Psoas muscle (tissue), 8 donors: ENCODE measurements around the gene COL9A3. TPM values are rescaled to one million over a fixed set of nuclear protein-coding genes. Genes with fewer than 3 reads are reported as not detected.

Source experiments
- ATAC-seq, 4 donors: fragments of 200-7000 bp; cut with Tn5 transposase; one replicate each; pipeline ENCODE4 v1.9.1; 2020; ENCODE audit warnings: moderate library complexity in 3 of 4, mild to moderate bottlenecking in 2 of 4
- DNase-seq, 2 donors: peaks; one replicate each; pipeline ENCODE4 v3.0.0-alpha.2; 2020
- H3K27ac ChIP-seq: fragments of 200-600 bp; one replicate; pipeline ENCODE4 v1.8.0; 2022
- H3K27me3 ChIP-seq, 3 donors: fragments of 200-600 bp in 1 of 3; one replicate each; pipeline versions ENCODE4 v1.6.1 to v1.8.0; 2013 to 2022; ENCODE audit warnings: low read length in 2 of 3, mild to moderate bottlenecking in 2 of 3, moderate library complexity in 1 of 3; ENCODE audit not compliant: insufficient read depth in 3 of 3
- H3K36me3 ChIP-seq, 2 donors: fragments of 200-600 bp in 1 of 2; one replicate each; pipeline versions ENCODE4 v1.6.1 to v1.8.0; 2013 to 2022; ENCODE audit warnings: low read depth in 1 of 2, mild to moderate bottlenecking in 1 of 2, moderate library complexity in 1 of 2; ENCODE audit not compliant: insufficient read depth in 1 of 2
- H3K4me1 ChIP-seq: fragments of 200-600 bp; one replicate; pipeline ENCODE4 v1.8.0; 2022
- H3K4me3 ChIP-seq: fragments of 200-600 bp; one replicate; pipeline ENCODE4 v1.8.0; 2022; ENCODE audit warnings: mild to moderate bottlenecking
- H3K9me3 ChIP-seq: fragments of 200-600 bp; one replicate; pipeline ENCODE4 v1.8.0; 2022
- CTCF ChIP-seq: fragments of 200-600 bp; IDR thresholded peaks from one replicate; pipeline ENCODE4 v1.8.0; 2022; ENCODE audit warnings: antibody characterized with exemption
- WGBS, 3 donors: extraction: QIAGEN DNeasy Blood & Tissue Kit; methylation state at CpG; one replicate each; pipeline versions ENCODE4 v1.1.6 to v1.1.7; 2013; 5-methylcytosine and 5-hydroxymethylcytosine counted together
- intact Hi-C, 2 donors: fragments of 100-400 bp; cut with DNase I; formaldehyde crosslinking; loops; one replicate each; pipeline versions ENCODE4 v1.11.0 to v1.14.2; 2022
- polyA plus RNA-seq, 3 donors: library from polyadenylated mRNA; stranded (reverse); fragments of 200-250 nt; gene quantifications; one replicate each; pipeline ENCODE4 v1.2.3, GENCODE V29; 2013
- total RNA-seq, 4 donors: library from RNA; stranded (reverse); fragmentation: NEBNext Ultra II Directional in 2 of 4; extraction: Animal tissue kit (Norgen Biotek cat#: 25700) in 2 of 4; gene quantifications; one replicate each; pipeline versions ENCODE4 v1.2.1 to v1.2.4, GENCODE V29; 2021 to 2023
- donor health status: healthy with polysubstance abuse.
- donor health status: DM: no; HTN: no; CAD: no; lungs with moderate emphysema.
- donor health status: Bipolar disorder and iron deficiency.
- donor health status: healthy.
- donor health status: DM: yes; HTN: yes; CAD: no.
- donor health status: DM: no; HTN: no; CAD: no.
- donor health status: DM: no; HTN: no; CAD: no.
- donor health status: DM: yes; HTN: yes; CAD: no.

The COL9A3 gene
- total and polyA plus RNA-seq, 7 donors: 0.27 to 0.86 (median 0.59) TPM; not detected in 1

GRCh38 chr20:62859721-62860120 is 42.9 kb downstream of the COL9A3 start:
- DNase-seq: peak in 1 of 2 donors; percentile 22
- WGBS, 3 donors: 90 to 95% (median 93%) methylated on average over 12 of the region's 12 CpGs
- intact Hi-C loops: no loop called here

GRCh38 chr20:62860391-62860923 is 43.6 kb downstream of the COL9A3 start:
- ATAC-seq: no peak
- WGBS, 3 donors: 14 to 21% (median 21%) methylated on average over 23 to 24 of the region's 24 CpGs
- Histone ChIP-seq H3K4me3 (peak overlapping the region; percentile 53), H3K9me3 (no peaks in the 10 kb centered on the region), H3K27ac (no peak overlapping the region), H3K36me3 (peaks cover 0 to 20% of the 10 kb centered on the region in 2 donors), H3K27me3 (peaks cover 0 to 5% (median 0%) of the 10 kb centered on the region in 3 donors), H3K4me1 (peaks cover 10% of the 10 kb centered on the region)
- TF ChIP-seq CTCF: no peak
- peak in 1 of 2 donors; percentile 52 for DNase-seq
- intact Hi-C loops: no loop called here

More at GRCh38 chr20:62859721-62860120, 42.9 kb downstream of the COL9A3 start:
- ATAC-seq: no peak
- no peak overlapping the region for H3K27ac ChIP-seq
- no peak overlapping the region for H3K4me3 ChIP-seq
- no peaks in the 10 kb centered on the region for H3K9me3 ChIP-seq
- H3K4me1 ChIP-seq: peaks cover 10% of the 10 kb centered on the region
- H3K27me3 ChIP-seq: peaks cover 0 to 5% (median 0%) of the 10 kb centered on the region in 3 donors
- no peak for TF ChIP-seq CTCF
- H3K36me3 ChIP-seq: peaks cover 0 to 24% of the 10 kb centered on the region in 2 donors

GRCh38 chr20:62860924-62861691 is 44.3 kb downstream of the COL9A3 start:
- Histone ChIP-seq H3K27me3 (peaks cover 0 to 5% (median 0%) of the 10 kb centered on the region in 3 donors), H3K4me1 (peaks cover 10% of the 10 kb centered on the region), H3K4me3 (peak overlapping the region; percentile 59), H3K36me3 (peaks cover 0 to 14% of the 10 kb centered on the region in 2 donors), H3K9me3 (no peaks in the 10 kb centered on the region), H3K27ac (no peak overlapping the region)
- ATAC-seq: no peak
- TF ChIP-seq CTCF: no peak
- intact Hi-C loops: no loop called here
- DNase-seq: peak in 1 of 2 donors; percentile 70
- 1 to 4% (median 1%) methylated on average over 29 to 129 of the region's 129 CpGs for WGBS, 3 donors

GRCh38 chr20:62861726-62862336 is 45.0 kb downstream of the COL9A3 start, which contains the start of gene TCFL5:
TCFL5 (minus strand) TSS chr20:62861822; CDS start chr20:62861670, 152 bp downstream.
- H3K36me3 ChIP-seq: peaks cover 0 to 12% of the 10 kb centered on the region in 2 donors
- 7 to 20% (median 9%) methylated on average over 29 to 67 of the region's 70 CpGs for WGBS, 3 donors
- H3K27me3 ChIP-seq: peaks cover 0 to 5% (median 0%) of the 10 kb centered on the region in 3 donors
- ATAC-seq: peak; percentile 99 to 100 (median 99)
- H3K9me3 ChIP-seq: no peaks in the 10 kb centered on the region
- TF ChIP-seq CTCF: no peak
- intact Hi-C loops: no loop called here
- DNase-seq: peak; percentile 89 to 95
- H3K4me3 ChIP-seq: peak within 1 kb of the TSS; percentile 59
- peaks cover 10% of the 10 kb centered on the region for H3K4me1 ChIP-seq
- peak within 1 kb of the TSS; percentile 36 for H3K27ac ChIP-seq
